ENCODE results near the gene RSKR. TPM values are rescaled to one million over a fixed set of nuclear protein-coding genes. Genes with fewer than 3 reads are reported as not detected.

The RSKR gene
- total and polyA plus RNA-seq, 2 of the 4 experiments (the other 2 are of a cell fraction) = 2.2 to 6.8 TPM

- Histone ChIP-seq H3K4me3 (ENCODE audit: insufficient read depth, low read depth, low read length) (no peak overlapping the region), H3K9me1 (ENCODE audit: insufficient read depth, low read length) (no peaks in the 10 kb centered on the region), H3K27ac (ENCODE audit: insufficient read depth, low read length) (no peak overlapping the region), H3K18ac (ENCODE audit: low read depth, low read length) (no peak overlapping the region), H2AK5ac (ENCODE audit: low read depth, low read length) (no peak overlapping the region), H4K91ac (ENCODE audit: insufficient read depth, low read depth, low read length) (no peak overlapping the region), H2BK5ac (ENCODE audit: low read depth, low read length, poor library complexity, severe bottlenecking) (no peak overlapping the region), H3K56ac (ENCODE audit: extremely low read depth, insufficient read depth, low read length) (no peak overlapping the region), H3K4ac (ENCODE audit: low read depth, low read length) (no peak overlapping the region), H2AFZ (replicated peaks; ENCODE audit: low read length, poor library complexity) (no peak overlapping the region), H3K27me3 (ENCODE audit: control insufficient read depth, insufficient read depth, low read length) (no peaks in the 10 kb centered on the region), H2AK9ac (replicated peaks; ENCODE audit: low read depth, low read length, poor library complexity) (no peak overlapping the region), H3K79me1 (ENCODE audit: low read depth in 1 of 2, low read length in 2 of 2) (peaks cover 3 to 15% of the 10 kb centered on the region in 2 experiments; a peak in 2 of 4 replicates), H2BK15ac (ENCODE audit: low read depth, low read length) (no peak overlapping the region), H3K4me1 (ENCODE audit: control insufficient read depth, insufficient read depth, low read length) (no peaks in the 10 kb centered on the region), H3K14ac (replicated peaks; ENCODE audit: low read depth, low read length) (no peak overlapping the region), H4K20me1 (ENCODE audit: insufficient read depth, low read length) (no peaks in the 10 kb centered on the region; the same call in 1 of the 2 replicates), H2BK120ac (ENCODE audit: low read depth, low read length) (no peak overlapping the region), H3K4me2 (ENCODE audit: low read depth, low read length) (no peak overlapping the region), H3K9me3 (ENCODE audit: control insufficient read depth, insufficient read depth, low read length) (no peaks in the 10 kb centered on the region), H4K5ac (ENCODE audit: low read depth, low read length) (no peak overlapping the region), H3K36me3 (ENCODE audit: control insufficient read depth, insufficient read depth, low read length) (peaks cover 39% of the 10 kb centered on the region), H2BK20ac (ENCODE audit: low read depth, low read length) (no peak overlapping the region), H3K23ac (ENCODE audit: low read depth, low read length) (no peak overlapping the region), H4K8ac (ENCODE audit: low read depth in 2 of 2, low read length in 2 of 2) (no peak overlapping the region), H3K9ac (ENCODE audit: low read depth, low read length) (no peak overlapping the region)
- intact Hi-C loops (cut with micrococcal nuclease) (no loop called here), in situ Hi-C loops (cut with MboI; ENCODE audit: low sequenced_read_pairs) (no loop called here), dilution Hi-C loops (cut with HindIII; ENCODE audit: low sequenced_read_pairs, unreplicated experiment) (no loop called here)
- ChIA-PET POLR2A (ENCODE audit: unreplicated experiment) (no interaction called here), CTCF (no interaction called here)
- ATAC-seq (ENCODE audit: low read depth) = no peak
- BruUV-seq (replicated peaks) = no TSS peak
- TF ChIP-seq RFX5 (IDR thresholded peaks at IDR 0.05; ENCODE audit: low read depth, low read length) (no peak), POLR2A (IDR thresholded peaks at IDR 0.05; ENCODE audit: low read depth, low read length) (no peak), FOS (IDR thresholded peaks at IDR 0.05; ENCODE audit: low read depth, low read length) (no peak), ELK1 (IDR thresholded peaks at IDR 0.05; ENCODE audit: borderline replicate concordance, low read depth, low read length) (no peak), CHD1 (IDR thresholded peaks at IDR 0.05; ENCODE audit: low read depth, low read length) (no peak), BHLHE40 (IDR thresholded peaks at IDR 0.05; ENCODE audit: low read depth, low read length) (no peak), SMC3 (IDR thresholded peaks at IDR 0.05; ENCODE audit: low read depth, low read length) (no peak), NFE2L2 (IDR thresholded peaks at IDR 0.05; ENCODE audit: low read depth, low read length) (no peak)
- DNase-seq = no peak
- no CpG with 5 or more reads among the region's 4 CpGs for WGBS, 2 experiments (ENCODE audit: extremely low coverage in 2 of 2, insufficient read length in 1 of 2)
These were observed 12.8 kb upstream of the RSKR start for GRCh38 chr17:28626818-28627217.
